DOHH2 (cell line): Measurements from ENCODE around the gene SLC44A1.

ENCODE experiments used
- H3F3A ChIP-seq: fragments of 200-600 bp; sonication (generic), shearing (Covaris generic); 2 replicates; pipeline ENCODE4 v1.6.0; 2016; ENCODE audit warnings: antibody characterized with exemption, mild to moderate bottlenecking; ENCODE audit not compliant: control insufficient read depth, insufficient read depth
- H3K27ac ChIP-seq: fragments of 200-600 bp; sonication (generic); 2 replicates; pipeline ENCODE4 v1.5.1; 2014; ENCODE audit warnings: low read depth, mild to moderate bottlenecking, low read length, moderate library complexity
- H3K27me3 ChIP-seq: fragments of 200-600 bp; sonication (generic); 2 replicates; pipeline ENCODE4 v1.6.1; 2014; ENCODE audit warnings: mild to moderate bottlenecking, low read length, mixed read lengths; ENCODE audit not compliant: control insufficient read depth
- H3K36me3 ChIP-seq: fragments of 200-600 bp; sonication (generic); 2 replicates; pipeline ENCODE4 v1.6.1; 2014; ENCODE audit warnings: mild to moderate bottlenecking, low read length, moderate library complexity, mixed read lengths; ENCODE audit not compliant: control insufficient read depth
- H3K4me1 ChIP-seq: fragments of 200-600 bp; sonication (generic); 2 replicates; pipeline ENCODE4 v1.6.1; 2014; ENCODE audit warnings: mild to moderate bottlenecking, low read length, mixed read lengths; ENCODE audit not compliant: control insufficient read depth
- H3K4me2 ChIP-seq: fragments of 200-600 bp; sonication (generic); 2 replicates; pipeline ENCODE4 v1.6.0; 2014; ENCODE audit warnings: mild to moderate bottlenecking, low read length, moderate library complexity
- H3K4me3 ChIP-seq: fragments of 200-600 bp; sonication (generic); 2 replicates; pipeline ENCODE4 v1.5.1; 2014; ENCODE audit warnings: mild to moderate bottlenecking, low read length, mixed read lengths
- H3K79me2 ChIP-seq: fragments of 200-600 bp; sonication (generic); 2 replicates; pipeline ENCODE4 v1.6.1; 2014; ENCODE audit warnings: mild to moderate bottlenecking, low read length, mixed read lengths; ENCODE audit not compliant: control insufficient read depth
- H3K9me2 ChIP-seq: fragments of 200-600 bp; sonication (generic); replicated peaks from 2 replicates; pipeline ENCODE4 v1.6.1; 2014; ENCODE audit warnings: mild to moderate bottlenecking, low read length, mixed read lengths; ENCODE audit not compliant: control insufficient read depth
- H3K9me3 ChIP-seq: fragments of 200-600 bp; sonication (generic); 2 replicates; pipeline ENCODE4 v1.6.1; 2014; ENCODE audit warnings: antibody characterized with exemption, low read length, mixed read lengths; ENCODE audit not compliant: control insufficient read depth, insufficient read depth
- H4K20me1 ChIP-seq: fragments of 200-600 bp; sonication (generic); 2 replicates; pipeline ENCODE4 v1.6.0; 2014; ENCODE audit warnings: low read depth, mild to moderate bottlenecking, antibody characterized with exemption, low read length, moderate library complexity; ENCODE audit not compliant: control insufficient read depth, insufficient read depth
- EZH2phosphoT487 ChIP-seq: fragments of 200-600 bp; sonication (generic); IDR thresholded peaks from 2 replicates; pipeline ENCODE4 v1.6.1; 2017; ENCODE audit warnings: borderline replicate concordance, mild to moderate bottlenecking, antibody characterized with exemption, low read length, moderate library complexity, mixed read lengths
- TF ChIP-seq, protein P1 (sequence below): fragments of 200-600 bp; sonication (generic); IDR thresholded peaks from one replicate; pipeline ENCODE4 v1.5.1; 2014; ENCODE audit warnings: antibody characterized with exemption, mild to moderate bottlenecking, low read depth, low read length; ENCODE audit not compliant: poor library complexity, severe bottlenecking

SLC44A1 gene

GRCh38 chr9:105282870-105283621 is 38.6 kb downstream of the SLC44A1 start:
- no peaks in the 10 kb centered on the region for H4K20me1 ChIP-seq
- H3K4me3 ChIP-seq, result no peak overlapping the region
- TF ChIP-seq, protein P1, sequence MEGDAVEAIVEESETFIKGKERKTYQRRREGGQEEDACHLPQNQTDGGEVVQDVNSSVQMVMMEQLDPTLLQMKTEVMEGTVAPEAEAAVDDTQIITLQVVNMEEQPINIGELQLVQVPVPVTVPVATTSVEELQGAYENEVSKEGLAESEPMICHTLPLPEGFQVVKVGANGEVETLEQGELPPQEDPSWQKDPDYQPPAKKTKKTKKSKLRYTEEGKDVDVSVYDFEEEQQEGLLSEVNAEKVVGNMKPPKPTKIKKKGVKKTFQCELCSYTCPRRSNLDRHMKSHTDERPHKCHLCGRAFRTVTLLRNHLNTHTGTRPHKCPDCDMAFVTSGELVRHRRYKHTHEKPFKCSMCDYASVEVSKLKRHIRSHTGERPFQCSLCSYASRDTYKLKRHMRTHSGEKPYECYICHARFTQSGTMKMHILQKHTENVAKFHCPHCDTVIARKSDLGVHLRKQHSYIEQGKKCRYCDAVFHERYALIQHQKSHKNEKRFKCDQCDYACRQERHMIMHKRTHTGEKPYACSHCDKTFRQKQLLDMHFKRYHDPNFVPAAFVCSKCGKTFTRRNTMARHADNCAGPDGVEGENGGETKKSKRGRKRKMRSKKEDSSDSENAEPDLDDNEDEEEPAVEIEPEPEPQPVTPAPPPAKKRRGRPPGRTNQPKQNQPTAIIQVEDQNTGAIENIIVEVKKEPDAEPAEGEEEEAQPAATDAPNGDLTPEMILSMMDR, result no peak
- no peaks in the 10 kb centered on the region for H3K9me2 ChIP-seq
- no peaks in the 10 kb centered on the region; the same call in 1 of the 2 replicates for H3K79me2 ChIP-seq
- no peaks in the 10 kb centered on the region for H3K9me3 ChIP-seq
- no peaks in the 10 kb centered on the region for H3K4me1 ChIP-seq
- H3F3A ChIP-seq, result no peaks in the 10 kb centered on the region
- H3K4me2 ChIP-seq, result no peak overlapping the region
- H3K27ac ChIP-seq, result no peak overlapping the region
- no peaks in the 10 kb centered on the region for H3K36me3 ChIP-seq
- no peaks in the 10 kb centered on the region for H3K27me3 ChIP-seq

- Histone ChIP-seq H3K9me3 (no peaks in the 10 kb centered on the region), H3F3A (no peaks in the 10 kb centered on the region), H3K27ac (no peak overlapping the region), H3K4me3 (no peak overlapping the region), H3K79me2 (no peaks in the 10 kb centered on the region; the same call in 1 of the 2 replicates), H3K36me3 (no peaks in the 10 kb centered on the region), H3K4me2 (no peak overlapping the region), H3K4me1 (no peaks in the 10 kb centered on the region), H4K20me1 (no peaks in the 10 kb centered on the region), H3K9me2 (no peaks in the 10 kb centered on the region), H3K27me3 (no peaks in the 10 kb centered on the region)
- TF ChIP-seq, protein P1, result no peak
- no peak for TF ChIP-seq EZH2phosphoT487
Observed at GRCh38 chr9:105283795-105284194, 39.3 kb downstream of the SLC44A1 start.

- TF ChIP-seq, protein P1, result no peak
- no peak for TF ChIP-seq EZH2phosphoT487
- Histone ChIP-seq H3K27me3 (no peaks in the 10 kb centered on the region), H3K4me2 (no peak overlapping the region)
Observed at GRCh38 chr9:105284463-105284862, 40.0 kb downstream of the SLC44A1 start.

More at GRCh38 chr9:105284463-105284862, 40.0 kb downstream of the SLC44A1 start:
- no peaks in the 10 kb centered on the region for H3K9me3 ChIP-seq
- no peak overlapping the region for H3K27ac ChIP-seq
- H4K20me1 ChIP-seq, result no peaks in the 10 kb centered on the region
- H3K36me3 ChIP-seq, result no peaks in the 10 kb centered on the region
- no peaks in the 10 kb centered on the region for H3F3A ChIP-seq
- no peaks in the 10 kb centered on the region for H3K4me1 ChIP-seq
- no peak overlapping the region for H3K4me3 ChIP-seq
- H3K9me2 ChIP-seq, result no peaks in the 10 kb centered on the region
- no peaks in the 10 kb centered on the region; the same call in 1 of the 2 replicates for H3K79me2 ChIP-seq
